Measurements from ENCODE around the gene PPFIA3.
"Not testable (repeated sequence)": the region's sequence is repeated elsewhere in the genome, so short reads cannot be mapped to it uniquely, and the experiment has no call there.

PPFIA3 gene

GRCh38 chr19:49150106-49150943 lies 31.0 kb downstream of the PPFIA3 start:
- no peak for DNase-seq (ENCODE audit: low read depth)

GRCh38 chr19:49150944-49151243 lies 31.6 kb downstream of the PPFIA3 start:
- no peak for DNase-seq (ENCODE audit: low read depth)

GRCh38 chr19:49151267-49152118 lies 32.1 kb downstream of the PPFIA3 start:
- no peak for DNase-seq (ENCODE audit: low read depth)

GRCh38 chr19:49152119-49152550 lies 32.8 kb downstream of the PPFIA3 start:
- DNase-seq (ENCODE audit: low read depth): no peak

- DNase-seq (ENCODE audit: low read depth): no peak
Observed at GRCh38 chr19:49153167-49153809, 33.9 kb downstream of the PPFIA3 start.

- DNase-seq (ENCODE audit: low read depth): no peak
Observed at GRCh38 chr19:49154279-49154678, 34.9 kb downstream of the PPFIA3 start.

GRCh38 chr19:49155005-49155819 lies 35.9 kb downstream of the PPFIA3 start, which contains the start of gene HRC:
Gene HRC, minus strand, starts transcription at chr19:49155396. Its CDS starts 159 bp downstream, at chr19:49155237.
- DNase-seq (ENCODE audit: low read depth): no peak

- no peak for DNase-seq (ENCODE audit: low read depth)
Observed at GRCh38 chr19:49155820-49156346, 36.5 kb downstream of the PPFIA3 start.

- DNase-seq (ENCODE audit: low read depth): no peak
Observed at GRCh38 chr19:49157445-49158224, 38.3 kb downstream of the PPFIA3 start, which contains the start of gene TRPM4. Gene TRPM4, plus strand, starts transcription at chr19:49157792. Its CDS starts 75 bp downstream, at chr19:49157867.

- no peak for DNase-seq (ENCODE audit: low read depth)
Observed at GRCh38 chr19:49160450-49161189, 41.3 kb downstream of the PPFIA3 start.

GRCh38 chr19:49161987-49162386 lies 42.6 kb downstream of the PPFIA3 start:
- DNase-seq (ENCODE audit: low read depth): no peak

- no peak for DNase-seq (ENCODE audit: low read depth)
Observed at GRCh38 chr19:49165111-49165750, 45.9 kb downstream of the PPFIA3 start.

GRCh38 chr19:49165865-49166301 lies 46.5 kb downstream of the PPFIA3 start:
- no peak for DNase-seq (ENCODE audit: low read depth)

GRCh38 chr19:49167857-49168409 lies 48.6 kb downstream of the PPFIA3 start:
- DNase-seq (ENCODE audit: low read depth): no peak

- no peak for DNase-seq (ENCODE audit: low read depth)
Observed at GRCh38 chr19:49168421-49168820, 49.1 kb downstream of the PPFIA3 start.

GRCh38 chr19:49173198-49173597 lies 53.9 kb downstream of the PPFIA3 start:
- no peak for DNase-seq (ENCODE audit: low read depth)

GRCh38 chr19:49180659-49181058 lies 61.3 kb downstream of the PPFIA3 start:
- DNase-seq (ENCODE audit: low read depth): no peak

GRCh38 chr19:49182010-49182847 lies 62.9 kb downstream of the PPFIA3 start:
- DNase-seq (ENCODE audit: low read depth): not testable (repeated sequence)
